ENCODE measurements around the gene C16orf86.

- TF ChIP-seq EZH2 (IDR thresholded peaks at IDR 0.05) (no peak), CTCF (IDR thresholded peaks at IDR 0.05 in 2 of 3, conservative IDR thresholded peaks at IDR 0.05 in 1 of 3; ENCODE audit: borderline replicate concordance in 1 of 3, insufficient read depth in 1 of 3, low read depth in 2 of 3, low read length in 2 of 3) (no peak), SP1 (IDR thresholded peaks at IDR 0.05; ENCODE audit: low read depth) (no peak), REST (IDR thresholded peaks at IDR 0.05; ENCODE audit: low read depth) (no peak), MAX (IDR thresholded peaks at IDR 0.05) (no peak), POLR2A (IDR thresholded peaks at IDR 0.05; ENCODE audit: borderline replicate concordance, extremely low read depth, insufficient read depth, insufficient read length) (no peak), CEBPB (IDR thresholded peaks at IDR 0.05; ENCODE audit: low read depth) (no peak), TCF7L2 (IDR thresholded peaks at IDR 0.05; ENCODE audit: borderline replicate concordance, extremely low read depth, insufficient read depth, insufficient read length) (no peak)
Observed at GRCh38 chr16:67651847-67652246, 14.8 kb upstream of the C16orf86 start.

Measured in HCT116 (cell line).